ENCODE data around the gene SEC24A.
"Not testable (repeated sequence)": the region's sequence is repeated elsewhere in the genome, so short reads cannot be mapped to it uniquely, and the experiment has no call there.

SEC24A gene

GRCh38 chr5:134690144-134690543 lies 41.6 kb downstream of the SEC24A start:
- H3K4me1 ChIP-seq (ENCODE audit: low read length); H2AFZ ChIP-seq (ENCODE audit: low read depth, low read length); H3K4me3 ChIP-seq (ENCODE audit: low read length); H4K20me1 ChIP-seq (ENCODE audit: insufficient read depth, low read length); H3K9ac ChIP-seq (ENCODE audit: low read length); H3K9me3 ChIP-seq (ENCODE audit: insufficient read depth, low read length); H3K4me2 ChIP-seq (ENCODE audit: low read length); H3K27ac ChIP-seq (ENCODE audit: low read length); H3K79me2 ChIP-seq (ENCODE audit: low read length); H3K27me3 ChIP-seq (ENCODE audit: low read depth, low read length): not testable (repeated sequence)
- peaks cover 41% of the 10 kb centered on the region for H3K36me3 ChIP-seq (replicated peaks; ENCODE audit: low read depth, low read length)

GRCh38 chr5:134692722-134693121 lies 44.1 kb downstream of the SEC24A start:
- no peaks in the 10 kb centered on the region for H3K9me3 ChIP-seq (ENCODE audit: insufficient read depth, low read length)
- no peaks in the 10 kb centered on the region for H3K27me3 ChIP-seq (ENCODE audit: low read depth, low read length)
- H3K36me3 ChIP-seq (replicated peaks; ENCODE audit: low read depth, low read length), result peaks cover 33% of the 10 kb centered on the region
- no peaks in the 10 kb centered on the region for H3K4me1 ChIP-seq (ENCODE audit: low read length)
- H3K79me2 ChIP-seq (ENCODE audit: low read length), result no peaks in the 10 kb centered on the region
- no peaks in the 10 kb centered on the region for H4K20me1 ChIP-seq (ENCODE audit: insufficient read depth, low read length)
- no peak overlapping the region for H3K27ac ChIP-seq (ENCODE audit: low read length)
- no peak for TF ChIP-seq CTCF (IDR thresholded peaks at IDR 0.05; ENCODE audit: low read depth, low read length)
- TF ChIP-seq EZH2phosphoT487 (IDR thresholded peaks at IDR 0.05; ENCODE audit: low read depth), result no peak
- H3K4me2 ChIP-seq (ENCODE audit: low read length), result no peak overlapping the region
- no peak overlapping the region for H3K9ac ChIP-seq (ENCODE audit: low read length)
- H2AFZ ChIP-seq (ENCODE audit: low read depth, low read length), result no peak overlapping the region
- no peak overlapping the region for H3K4me3 ChIP-seq (ENCODE audit: low read length)

- H2AFZ ChIP-seq (ENCODE audit: low read depth, low read length), result no peak overlapping the region
- no peak overlapping the region for H3K27ac ChIP-seq (ENCODE audit: low read length)
- H3K4me2 ChIP-seq (ENCODE audit: low read length), result no peak overlapping the region
- peaks cover 16% of the 10 kb centered on the region for H3K36me3 ChIP-seq (replicated peaks; ENCODE audit: low read depth, low read length)
- TF ChIP-seq CTCF (IDR thresholded peaks at IDR 0.05; ENCODE audit: low read depth, low read length) (no peak), EZH2phosphoT487 (IDR thresholded peaks at IDR 0.05; ENCODE audit: low read depth) (no peak)
- no peaks in the 10 kb centered on the region for H3K27me3 ChIP-seq (ENCODE audit: low read depth, low read length)
- H3K9me3 ChIP-seq (ENCODE audit: insufficient read depth, low read length), result no peaks in the 10 kb centered on the region
- no peaks in the 10 kb centered on the region for H3K4me1 ChIP-seq (ENCODE audit: low read length)
- H4K20me1 ChIP-seq (ENCODE audit: insufficient read depth, low read length), result no peaks in the 10 kb centered on the region
- no peak overlapping the region for H3K9ac ChIP-seq (ENCODE audit: low read length)
- H3K79me2 ChIP-seq (ENCODE audit: low read length), result no peaks in the 10 kb centered on the region
- H3K4me3 ChIP-seq (ENCODE audit: low read length), result no peak overlapping the region
Observed at GRCh38 chr5:134708301-134708700, 59.7 kb downstream of the SEC24A start.

- H3K4me2 ChIP-seq (ENCODE audit: low read length), result no peak overlapping the region
- no peak overlapping the region for H2AFZ ChIP-seq (ENCODE audit: low read depth, low read length)
- no peaks in the 10 kb centered on the region for H4K20me1 ChIP-seq (ENCODE audit: insufficient read depth, low read length)
- H3K4me1 ChIP-seq (ENCODE audit: low read length), result no peaks in the 10 kb centered on the region
- no peaks in the 10 kb centered on the region for H3K27me3 ChIP-seq (ENCODE audit: low read depth, low read length)
- no peaks in the 10 kb centered on the region for H3K9me3 ChIP-seq (ENCODE audit: insufficient read depth, low read length)
- no peak overlapping the region for H3K4me3 ChIP-seq (ENCODE audit: low read length)
- peaks cover 14% of the 10 kb centered on the region for H3K36me3 ChIP-seq (replicated peaks; ENCODE audit: low read depth, low read length)
- H3K9ac ChIP-seq (ENCODE audit: low read length), result no peak overlapping the region
- TF ChIP-seq EZH2phosphoT487 (IDR thresholded peaks at IDR 0.05; ENCODE audit: low read depth) (no peak), CTCF (IDR thresholded peaks at IDR 0.05; ENCODE audit: low read depth, low read length) (no peak)
- no peaks in the 10 kb centered on the region for H3K79me2 ChIP-seq (ENCODE audit: low read length)
- no peak overlapping the region for H3K27ac ChIP-seq (ENCODE audit: low read length)
Observed at GRCh38 chr5:134714120-134714519, 65.5 kb downstream of the SEC24A start.

GRCh38 chr5:134714541-134714940 lies 66.0 kb downstream of the SEC24A start:
- Histone ChIP-seq H3K27me3 (ENCODE audit: low read depth, low read length) (no peaks in the 10 kb centered on the region), H3K36me3 (replicated peaks; ENCODE audit: low read depth, low read length) (peaks cover 11% of the 10 kb centered on the region), H3K9ac (ENCODE audit: low read length) (no peak overlapping the region), H3K27ac (ENCODE audit: low read length) (no peak overlapping the region), H3K4me3 (ENCODE audit: low read length) (no peak overlapping the region), H2AFZ (ENCODE audit: low read depth, low read length) (no peak overlapping the region), H3K9me3 (ENCODE audit: insufficient read depth, low read length) (no peaks in the 10 kb centered on the region), H3K4me2 (ENCODE audit: low read length) (no peak overlapping the region), H3K4me1 (ENCODE audit: low read length) (no peaks in the 10 kb centered on the region), H3K79me2 (ENCODE audit: low read length) (no peaks in the 10 kb centered on the region), H4K20me1 (ENCODE audit: insufficient read depth, low read length) (no peaks in the 10 kb centered on the region)
- TF ChIP-seq EZH2phosphoT487 (IDR thresholded peaks at IDR 0.05; ENCODE audit: low read depth) (no peak), CTCF (IDR thresholded peaks at IDR 0.05; ENCODE audit: low read depth, low read length) (no peak)

- not testable (repeated sequence) for H3K9me3 ChIP-seq (ENCODE audit: insufficient read depth, low read length); H3K4me2 ChIP-seq (ENCODE audit: low read length); H3K27me3 ChIP-seq (ENCODE audit: low read depth, low read length); H3K4me3 ChIP-seq (ENCODE audit: low read length); H3K9ac ChIP-seq (ENCODE audit: low read length); H3K4me1 ChIP-seq (ENCODE audit: low read length); H3K79me2 ChIP-seq (ENCODE audit: low read length); H2AFZ ChIP-seq (ENCODE audit: low read depth, low read length); H3K27ac ChIP-seq (ENCODE audit: low read length); H4K20me1 ChIP-seq (ENCODE audit: insufficient read depth, low read length)
- peaks cover 13% of the 10 kb centered on the region for H3K36me3 ChIP-seq (replicated peaks; ENCODE audit: low read depth, low read length)
Observed at GRCh38 chr5:134715466-134715865, 66.9 kb downstream of the SEC24A start.

All from OCI-LY3 (cell line).